C4-2B (cell line): ENCODE results near the gene RPL10.

Experiments used
- CTCF ChIP-seq: fragments of 450-650 bp; conservative IDR thresholded peaks from 2 replicates; pipeline ENCODE4 v1.5.1; 2017; ENCODE audit warnings: mild to moderate bottlenecking
- ZFX ChIP-seq: fragments of 450-650 bp; IDR thresholded peaks from 2 replicates; pipeline ENCODE4 v1.6.1; 2017

- TF ChIP-seq CTCF, result no peak
- no peak for TF ChIP-seq ZFX
These were observed 36.4 kb downstream of the RPL10 start for GRCh38 chrX:154434394-154435168.
